K562 (cell line): Measurements from ENCODE around the gene TKTL1. TPM values are rescaled to one million over a fixed set of nuclear protein-coding genes. Genes with fewer than 3 reads are reported as not detected.

Source experiments
- ATAC-seq: fragments of 200-7000 bp; cut with Tn5 transposase; 3 replicates; pipeline ENCODE4 v1.9.1; 2020; ENCODE audit warnings: moderate library complexity
- BruUV-seq: library from RNA; stranded (reverse); fragments of 400-500 nt; replicated peaks from 2 replicates; lab custom pipeline; 2021; lab: Mats Ljungman, UMichigan
- CTCF ChIA-PET: fragments of 300-600 bp; formaldehyde crosslinking; extraction: SDS; loops from one replicate; lab custom pipeline; 2021; ENCODE audit warnings: low intra/inter-chr PET ratio; lab: Yijun Ruan, JAX
- POLR2A ChIA-PET: fragments of 300-600, 350-650 bp; sonication (Branson Sonifier 250); formaldehyde crosslinking; extraction: SDS; loops from one replicate; lab custom pipeline; 2021; ENCODE audit warnings: antibody characterized with exemption, inconsistent platforms; lab: Yijun Ruan, JAX
- DNase-seq, 4 experiments: peaks; one replicate each; pipeline versions ENCODE4 v3.0.0 to v3.0.0-alpha.2; 2011 to 2018; ENCODE audit warnings: low spot score in 3 of 4, mixed read lengths in 3 of 4; ENCODE audit errors: extremely low read depth in 1 of 4
- FAIRE-seq: peaks from 2 replicates; lab custom pipeline; 2011; peaks lifted over from hg19 to GRCh38; lab: Jason Lieb, UNC
- H2AFZ ChIP-seq: 2 replicates; pipeline ENCODE4 v1.6.0; 2011; ENCODE audit warnings: low read depth, low read length, control low read depth, inconsistent platforms
- H3K27ac ChIP-seq: fragments of 200-600 bp; 3 replicates; pipeline ENCODE4 v1.8.0; 2011; ENCODE audit warnings: low read depth, mild to moderate bottlenecking, control low read depth, inconsistent platforms, low read length, moderate library complexity, mixed read lengths; ENCODE audit errors: extremely low read depth
- H3K27me3 ChIP-seq, 2 experiments: fragments of 300-600 bp in 1 of 2; 2 replicates in 1 of 2; 3 replicates in 1 of 2; pipeline versions ENCODE4 v1.6.0 to v1.8.0; 2011; ENCODE audit warnings: inconsistent platforms in 2 of 2, low read length in 2 of 2, mild to moderate bottlenecking in 1 of 2, mixed read lengths in 1 of 2, moderate library complexity in 1 of 2; ENCODE audit not compliant: control insufficient read depth in 2 of 2, insufficient read depth in 2 of 2
- H3K36me3 ChIP-seq: fragments of 300-600 bp; 3 replicates; pipeline ENCODE4 v1.8.0; 2011; ENCODE audit warnings: mild to moderate bottlenecking, low read length, inconsistent platforms; ENCODE audit not compliant: control insufficient read depth, insufficient read depth
- H3K4me1 ChIP-seq, 2 experiments: fragments of 200-600 bp in 1 of 2; replicated peaks in 1 of 2; 2 replicates in 1 of 2; 3 replicates in 1 of 2; pipeline versions ENCODE4 v1.5.1 to v1.8.0; 2011; ENCODE audit warnings: inconsistent platforms in 2 of 2, low read length in 2 of 2, mild to moderate bottlenecking in 1 of 2, mixed read lengths in 1 of 2, moderate library complexity in 1 of 2; ENCODE audit not compliant: control insufficient read depth in 2 of 2, insufficient read depth in 2 of 2
- H3K4me2 ChIP-seq: 2 replicates; pipeline ENCODE4 v1.6.1; 2011; ENCODE audit warnings: low read length, control low read depth, inconsistent platforms, mixed read lengths; ENCODE audit not compliant: insufficient read depth
- H3K4me3 ChIP-seq: fragments of 200-600 bp; sonication (generic), shearing (Covaris generic); 2 replicates; pipeline ENCODE4 v1.5.1; 2016; ENCODE audit warnings: control low read depth, inconsistent platforms
- H3K79me2 ChIP-seq: fragments of 200-600 bp; 3 replicates; pipeline ENCODE4 v1.8.0; 2011; ENCODE audit warnings: low read length, inconsistent platforms; ENCODE audit not compliant: control insufficient read depth, insufficient read depth
- H3K9ac ChIP-seq, 2 experiments: 2 replicates each; pipeline versions ENCODE4 v1.6.0 to v1.6.1; 2011; ENCODE audit warnings: low read depth in 2 of 2, low read length in 2 of 2, control low read depth in 1 of 2, inconsistent platforms in 1 of 2, mild to moderate bottlenecking in 1 of 2, mixed read lengths in 1 of 2; ENCODE audit not compliant: insufficient read depth in 1 of 2
- H3K9me1 ChIP-seq: one replicate; pipeline ENCODE4 v1.6.0; 2011; ENCODE audit warnings: inconsistent platforms, mild to moderate bottlenecking, low read length, moderate library complexity; ENCODE audit not compliant: control insufficient read depth, insufficient read depth
- H3K9me3 ChIP-seq: replicated peaks from 2 replicates; pipeline ENCODE4 v1.5.1; 2011; ENCODE audit warnings: low read depth, low read length, inconsistent platforms; ENCODE audit not compliant: control insufficient read depth, insufficient read depth
- H4K20me1 ChIP-seq: replicated peaks from 2 replicates; pipeline ENCODE4 v1.6.1; 2011; ENCODE audit warnings: low read length, inconsistent platforms, mixed read lengths; ENCODE audit not compliant: control insufficient read depth, insufficient read depth
- EGR1 ChIP-seq: fragments of 450-650 bp; conservative IDR thresholded peaks from 2 replicates; pipeline ENCODE4 v1.6.1; 2017; ENCODE audit warnings: mild to moderate bottlenecking
- MBD1 ChIP-seq: fragments of 250-450 bp; sonication (Bioruptor Pico); IDR thresholded peaks from 2 replicates; pipeline ENCODE4 v1.8.0; 2022; ENCODE audit warnings: inconsistent platforms
- NCOA6 ChIP-seq: fragments of 450-650 bp; IDR thresholded peaks from 2 replicates; pipeline ENCODE4 v1.6.1; 2017; ENCODE audit warnings: mild to moderate bottlenecking
- NR2C1 ChIP-seq, 2 experiments: fragments of 450-650 bp; IDR thresholded peaks; 2 replicates each; pipeline ENCODE4 v1.6.1; 2017; ENCODE audit warnings: mild to moderate bottlenecking in 2 of 2, antibody characterized with exemption in 1 of 2, inconsistent platforms in 1 of 2, missing compliant biosample characterization in 1 of 2, missing genetic modification characterization in 1 of 2
- POLR2G ChIP-seq: fragments of 200-400 bp; formaldehyde crosslinking; IDR thresholded peaks from 2 replicates; pipeline ENCODE4 v1.6.1; 2017; ENCODE audit warnings: low read depth, mild to moderate bottlenecking, antibody characterized with exemption, low read length, moderate library complexity
- RBFOX2 ChIP-seq: fragments of 200-400 bp; formaldehyde crosslinking; IDR thresholded peaks from 2 replicates; pipeline ENCODE4 v1.6.1; 2017; ENCODE audit warnings: low read depth, mild to moderate bottlenecking, low read length, moderate library complexity
- SIRT6 ChIP-seq: IDR thresholded peaks from one replicate; pipeline ENCODE4 v1.6.1; 2012; ENCODE audit warnings: low read depth, mild to moderate bottlenecking, control low read depth, inconsistent platforms, low read length, moderate library complexity
- TBL1XR1 ChIP-seq, 2 experiments: IDR thresholded peaks; 2 replicates each; pipeline ENCODE4 v1.6.1; 2012; ENCODE audit warnings: improper control_type of control experiment in 2 of 2, low read length in 2 of 2, mild to moderate bottlenecking in 1 of 2
- ZBTB33 ChIP-seq: sonication (generic); formaldehyde crosslinking; IDR thresholded peaks from 2 replicates; pipeline ENCODE4 v1.8.1; 2023; ENCODE audit warnings: mild to moderate bottlenecking, missing genetic modification reagents
- ZC3H8 ChIP-seq: fragments of 450-650 bp; IDR thresholded peaks from 2 replicates; pipeline ENCODE4 v1.6.1; 2017
- ZNF398 ChIP-seq: fragments of 250-450 bp; sonication (Bioruptor Pico); IDR thresholded peaks from 2 replicates; pipeline ENCODE4 v1.8.0; 2021; ENCODE audit warnings: moderate library complexity, mild to moderate bottlenecking, inconsistent platforms
- WGBS: fragments of 100-300 bp; shearing (Covaris generic); methylation state at CpG from one replicate; pipeline ENCODE4 v1.1.6; 2016; ENCODE audit warnings: low coverage, mixed read lengths; ENCODE audit not compliant: insufficient coverage; ENCODE audit errors: missing lambda C conversion rate; 5-methylcytosine and 5-hydroxymethylcytosine counted together
- in situ Hi-C: fragments of 300-500 bp; cut with MboI; formaldehyde crosslinking; loops from 4 replicates; pipeline ENCODE4 v1.15.0; 2018; ENCODE audit warnings: inconsistent platforms, mixed read lengths
- intact Hi-C: fragments of 100-400 bp; cut with micrococcal nuclease; formaldehyde crosslinking; loops from 2 replicates; pipeline ENCODE4 v1.14.2; 2022
- polyA plus RNA-seq, 8 experiments: library from polyadenylated mRNA; depleted of rRNA in 4 of 8; stranded (reverse) in 5 of 8; unstranded in 3 of 8; fragments of >200 nt; fragmentation: Nextera tagmentation in 2 of 8; fragmentation: Illumina TruSeq in 1 of 8; extraction: Ambion mirVana in 2 of 8; extraction: Trizol in 1 of 8; gene quantifications; 2 replicates each; pipeline versions ENCODE4 v1.2.1 to v1.2.3, GENCODE V29; 2011 to 2014; ENCODE audit warnings: inconsistent platforms in 1 of 8, missing spikeins in 1 of 8
- total RNA-seq, 7 experiments: library from RNA; depleted of rRNA in 6 of 7; stranded (reverse); fragments of >200 nt in 6 of 7; fragmentation: Illumina TruSeq in 2 of 7; extraction: Trizol in 2 of 7; gene quantifications; 2 replicates each; pipeline versions ENCODE4 v1.2.1 to v1.2.3, GENCODE V29; 2011 to 2021; ENCODE audit warnings: low replicate concordance in 1 of 7

TKTL1 gene
- total and polyA plus RNA-seq, 9 of the 15 experiments (the other 6 are each of a cell fraction or from before 2014, with no cell fraction given) = 0.18 to 0.71 (median 0.38) TPM

- Histone ChIP-seq H3K27me3 (no peaks in the 10 kb centered on the region), H3K4me3 (no peak overlapping the region), H3K9ac (no peak overlapping the region), H3K4me1 (peaks cover 0 to 22% of the 10 kb centered on the region in 2 experiments; a peak in 1 of 5 replicates), H3K9me1 (no peaks in the 10 kb centered on the region), H2AFZ (no peak overlapping the region), H3K36me3 (peaks cover 98% of the 10 kb centered on the region; the same call in 2 of the 3 replicates), H3K79me2 (no peaks in the 10 kb centered on the region), H4K20me1 (peaks cover 3% of the 10 kb centered on the region; the same call in 1 of the 2 replicates), H3K9me3 (no peaks in the 10 kb centered on the region), H3K27ac (no peak overlapping the region), H3K4me2 (no peak overlapping the region)
- intact Hi-C loops (no loop called here), in situ Hi-C loops (no loop called here)
- ChIA-PET CTCF (no interaction called here), POLR2A (interaction anchor here (0.7 to 1.8 kb wide), 4 partner anchors 12 to 453 kb away, joined by 4 to 5 read pairs (median 4); no protein-coding TSS in a partner anchor)
- 85% methylated on average over 11 of the region's 27 CpGs for WGBS
- ATAC-seq (no peak), FAIRE-seq (no peak), DNase-seq (no peak)
- BruUV-seq = no TSS peak
- TF ChIP-seq MBD1 (no peak), ZBTB33 (CRISPR knock-in tag) (peak; percentile 65), ZNF398 (CRISPR knock-in tag) (no peak), NCOA6 (no peak), SIRT6 (no peak), RBFOX2 (peak; percentile 33; the same call in 1 of the 2 replicates), TBL1XR1 (IDR thresholded peaks at IDR 0.05; ENCODE audit: low read length in 2 of 2) (no peak), NR2C1 (IDR thresholded peaks at IDR 0.05) (peak; percentile 58; the same call in 1 of the 2 replicates), NR2C1 (tag; IDR thresholded peaks at IDR 0.05) (peak; percentile 49), POLR2G (peak; percentile 37; the same call in 1 of the 2 replicates), ZC3H8 (no peak), EGR1 (peak; percentile 58)
These were observed 61.6 kb downstream of the TKTL1 start for GRCh38 chrX:154357205-154357604.
